Activated CD8-positive, alpha-beta memory T cell treated with anti-CD3 and anti-CD28 coated beads for 36 hours (primary cell): ENCODE results near the gene AGPS. TPM values are rescaled to one million over a fixed set of nuclear protein-coding genes. Genes with fewer than 3 reads are reported as not detected.

Experiments used
- CTCF ChIA-PET: fragments of 350-600 bp; sonication (Branson Sonifier 250); formaldehyde crosslinking; loops from one replicate; lab custom pipeline; 2021; ENCODE audit warnings: antibody characterized with exemption; lab: Charles Lee
- POLR2A ChIA-PET: fragments of 350-600 bp; sonication (Branson Sonifier 250); formaldehyde crosslinking; loops from one replicate; lab custom pipeline; 2021; ENCODE audit warnings: antibody characterized with exemption; lab: Charles Lee
- total RNA-seq, 2 experiments: library from RNA; stranded (reverse); gene quantifications; one replicate each; pipeline ENCODE4 v1.2.3, GENCODE V29; 2021

AGPS gene
- total RNA-seq, 2 experiments from 2014 or later: 64.8 to 69.7 TPM

DNA sequence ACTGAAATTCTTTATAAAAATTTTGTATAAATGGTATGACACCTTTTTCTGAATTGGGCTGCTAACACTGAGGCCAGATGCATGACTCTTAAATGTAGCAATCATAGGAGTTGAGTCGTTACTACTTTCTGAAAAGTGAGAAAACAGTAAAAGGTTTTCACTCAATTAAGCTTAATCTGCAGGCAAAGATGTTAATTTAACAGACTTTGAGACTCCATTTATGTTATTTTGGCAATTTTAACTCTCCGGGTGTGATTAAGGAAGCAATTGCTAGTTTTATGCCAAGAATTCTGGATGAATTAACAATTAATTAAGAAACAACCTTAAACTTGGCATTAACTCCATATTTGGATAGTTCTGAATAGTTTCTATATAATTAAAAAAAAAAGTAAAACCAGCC lies 104.3 kb downstream of the AGPS start:
- ChIA-PET CTCF (no interaction called here), POLR2A (no interaction called here)

DNA sequence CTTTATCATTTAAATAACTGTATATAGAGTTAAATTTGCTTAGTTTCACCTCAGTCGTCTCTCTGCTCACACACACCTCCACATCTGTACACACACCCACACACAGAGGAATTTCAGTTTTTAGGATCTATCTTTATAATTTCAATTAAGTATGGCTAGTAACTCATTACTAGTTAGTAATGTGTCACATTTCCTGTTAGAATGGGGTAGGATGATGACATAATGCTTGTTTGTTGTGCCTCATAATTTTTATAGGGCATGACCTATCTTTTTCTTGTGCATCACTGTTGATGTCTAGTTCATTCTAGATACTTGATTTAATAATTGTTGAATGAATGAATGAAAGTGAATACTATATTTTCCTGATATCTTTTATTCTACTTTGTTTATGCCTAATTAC lies 108.6 kb downstream of the AGPS start:
- CTCF ChIA-PET: no interaction called here

DNA sequence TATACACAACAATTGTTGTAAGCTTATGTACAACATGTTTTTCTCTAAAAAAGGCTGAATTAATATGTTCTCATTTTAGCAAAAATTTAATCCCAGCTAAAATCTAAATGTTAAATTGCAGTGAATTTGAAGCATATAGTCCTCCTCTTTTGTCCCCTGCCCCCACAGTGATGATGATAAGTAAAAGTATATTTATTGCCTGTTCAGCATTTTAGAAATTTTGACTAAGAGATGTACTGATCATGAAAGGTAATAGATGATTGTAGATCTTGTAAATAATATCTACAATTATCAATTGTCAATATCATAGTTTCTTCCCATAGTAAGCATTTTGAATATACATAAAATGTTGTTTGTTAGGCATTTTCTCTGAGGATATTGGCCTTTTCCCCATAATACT lies 113.9 kb downstream of the AGPS start:
- ChIA-PET CTCF (no interaction called here), POLR2A (no interaction called here)

More for the DNA sequence above, 108.6 kb downstream of the AGPS start:
- POLR2A ChIA-PET: no interaction called here

DNA sequence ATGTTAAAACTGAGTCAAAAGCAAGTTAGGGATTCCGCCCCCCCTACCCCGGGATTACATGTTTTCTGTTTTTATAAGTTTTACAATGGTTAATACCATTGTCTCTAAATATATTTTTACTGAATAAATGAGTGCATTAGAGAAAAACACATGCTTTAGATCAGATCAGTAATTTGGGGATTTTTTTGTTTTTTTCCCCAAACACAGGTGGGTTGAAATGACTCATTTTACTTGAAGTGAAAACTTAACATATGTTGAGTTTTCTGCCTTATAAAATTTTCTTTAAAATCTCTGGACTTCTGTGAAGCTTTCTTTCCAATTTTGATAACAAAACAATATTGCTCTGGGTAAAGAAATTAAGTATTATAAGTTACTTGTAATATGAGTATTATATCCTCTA lies 114.4 kb downstream of the AGPS start:
- ChIA-PET POLR2A (no interaction called here), CTCF (no interaction called here)

DNA sequence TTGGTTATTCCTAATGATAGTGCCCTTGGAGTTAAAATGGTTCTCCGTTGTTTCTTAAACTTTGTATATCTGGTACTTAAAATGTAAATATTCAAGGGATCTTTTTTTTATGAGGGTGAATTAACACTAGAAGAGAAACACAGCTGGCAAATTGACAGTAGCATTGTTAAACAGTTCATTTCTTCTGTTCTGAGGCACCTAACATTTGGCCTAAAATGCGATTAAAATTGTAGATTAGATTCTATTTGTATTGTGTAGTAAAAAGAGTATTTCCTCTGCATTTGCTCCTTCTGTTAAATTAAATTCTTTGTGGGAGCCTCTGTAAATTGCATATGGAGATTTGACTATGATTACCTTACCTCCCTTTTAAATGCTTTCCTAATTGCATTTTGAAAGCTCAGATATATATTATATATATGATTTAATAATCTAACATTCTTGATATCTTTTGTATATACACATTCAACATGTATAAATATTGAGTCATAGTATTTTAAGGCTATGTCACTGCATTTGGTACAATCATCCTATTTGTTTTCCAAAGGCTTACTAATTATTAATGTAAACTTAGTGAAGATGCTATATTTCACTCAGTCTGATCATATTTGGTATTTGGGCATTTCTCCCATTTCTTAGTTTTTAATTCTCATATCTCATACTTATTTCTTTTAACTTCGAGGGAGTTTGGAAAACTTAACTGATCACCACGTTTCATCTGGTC lies 124.4 kb downstream of the AGPS start:
- ChIA-PET CTCF (no interaction called here), POLR2A (no interaction called here)

DNA sequence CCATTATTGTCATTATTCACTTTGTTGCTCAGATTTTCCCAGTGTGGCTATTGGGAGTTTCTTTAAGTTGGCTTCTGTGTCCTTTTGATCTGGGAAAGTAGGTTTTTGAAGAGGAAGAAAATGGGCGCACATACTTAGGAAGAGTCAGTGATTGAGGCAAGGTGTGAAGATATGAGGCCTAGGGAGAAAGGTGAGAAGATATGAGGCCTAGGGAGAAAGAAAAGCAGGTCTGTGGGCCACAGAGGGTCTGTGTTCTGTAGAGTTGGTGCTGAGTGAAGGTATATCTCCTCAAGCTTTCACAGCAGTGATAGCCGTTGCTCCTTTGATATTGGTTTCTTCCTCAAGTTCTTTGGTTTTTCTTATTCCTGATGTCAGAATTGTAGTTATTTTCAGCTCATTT lies 126.2 kb downstream of the AGPS start:
- POLR2A ChIA-PET: interaction anchor here (0.6 kb wide), 1 partner anchor 23 kb away, joined by 4 read pairs; no protein-coding TSS in a partner anchor
- CTCF ChIA-PET: no interaction called here

DNA sequence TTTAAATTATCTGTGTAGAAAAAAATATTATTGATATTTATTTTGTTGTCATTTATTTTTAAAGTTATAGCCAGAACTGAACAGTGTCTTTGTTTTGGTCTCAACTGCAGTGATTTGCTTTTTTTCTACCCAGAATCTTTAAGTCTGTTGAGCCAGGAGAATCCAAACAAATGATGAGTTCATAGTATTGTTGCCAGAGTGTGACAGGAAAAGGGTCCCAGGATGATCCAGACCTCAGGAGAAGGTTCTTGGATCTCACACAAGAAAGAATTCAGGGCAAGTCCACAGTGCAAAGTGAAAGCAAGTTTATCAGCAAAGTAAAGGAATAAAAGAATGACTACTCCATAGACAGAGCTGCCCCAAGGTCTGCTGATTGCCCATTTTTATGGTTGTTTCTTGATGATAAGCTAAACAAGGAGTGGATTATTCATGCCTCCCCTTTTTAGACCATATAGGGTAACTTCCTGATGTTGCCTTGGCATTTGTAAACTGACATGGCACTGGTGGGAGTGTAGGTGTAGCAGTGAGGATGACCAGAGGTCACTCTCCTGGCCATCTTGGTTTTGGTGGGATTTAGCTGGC lies 127.1 kb downstream of the AGPS start:
- CTCF ChIA-PET: no interaction called here
- POLR2A ChIA-PET: no interaction called here

DNA sequence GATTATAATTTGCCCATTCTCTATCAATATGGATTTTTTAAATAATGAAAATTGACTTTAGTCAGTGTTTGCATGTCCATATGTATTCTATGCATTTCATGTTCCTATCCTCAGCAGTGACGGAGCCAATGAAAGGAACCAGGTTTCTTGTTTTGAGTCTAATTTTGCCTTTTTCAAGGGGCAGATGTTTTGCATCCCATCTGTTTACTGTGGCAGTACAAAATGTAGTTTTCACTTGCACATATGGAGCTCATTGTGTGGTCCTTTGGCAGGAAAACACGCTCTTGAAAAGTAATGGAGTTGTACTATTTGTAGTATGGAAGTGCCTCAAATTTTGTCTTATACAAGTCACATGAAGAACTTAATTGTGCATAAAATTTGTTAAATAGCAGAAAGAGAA lies 127.8 kb downstream of the AGPS start:
- CTCF ChIA-PET: no interaction called here

DNA sequence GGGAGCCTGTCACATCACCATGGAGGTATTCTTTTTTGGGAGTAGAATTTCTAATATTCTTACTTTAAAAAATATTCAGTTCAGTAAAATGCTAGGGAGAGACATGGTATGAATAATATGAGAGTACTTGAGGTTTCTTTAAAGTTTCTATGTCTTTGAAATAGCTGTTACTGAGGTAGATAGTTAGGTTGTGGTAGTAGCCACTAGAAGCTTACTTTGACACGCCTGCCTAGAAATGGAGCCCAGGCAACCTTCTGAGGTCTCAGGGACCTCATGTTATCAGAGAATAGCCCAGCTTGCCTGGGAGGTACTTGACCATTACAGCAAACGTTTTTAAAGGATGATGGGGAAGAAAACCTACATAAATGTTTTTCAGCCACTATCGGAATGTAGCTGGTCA lies 131.2 kb downstream of the AGPS start:
- POLR2A ChIA-PET: no interaction called here
- CTCF ChIA-PET: no interaction called here

More for the DNA sequence above, 127.8 kb downstream of the AGPS start:
- POLR2A ChIA-PET: no interaction called here

DNA sequence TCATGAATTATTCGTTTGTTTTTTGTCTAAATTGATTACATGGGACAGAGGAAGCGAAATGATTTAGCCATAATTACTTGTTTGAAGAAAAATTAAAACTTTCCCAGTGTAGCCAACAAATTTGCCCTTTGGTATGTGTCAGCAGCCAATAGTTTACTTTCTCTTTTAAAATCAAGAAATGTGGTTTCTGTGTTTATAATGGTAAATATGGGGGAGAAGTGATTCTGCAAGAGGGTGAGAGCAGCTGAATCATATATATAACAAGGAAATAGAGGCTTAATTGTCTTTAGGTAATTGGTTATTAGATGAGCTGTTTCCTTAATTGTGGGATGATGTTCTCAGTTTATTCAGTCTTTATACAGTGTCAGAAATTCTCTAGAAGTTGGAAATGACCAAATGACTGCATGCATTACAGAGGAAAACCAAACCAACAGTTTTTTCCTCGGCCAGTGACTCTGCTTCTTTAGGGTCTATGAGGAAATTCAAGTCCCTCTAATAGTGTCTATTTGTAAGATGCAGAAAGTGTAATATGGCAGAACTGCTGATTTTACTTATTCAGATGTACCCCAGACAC lies 132.9 kb downstream of the AGPS start:
- ChIA-PET POLR2A (interaction anchor here (0.7 kb wide), 1 partner anchor 44 kb away, joined by 6 read pairs; no protein-coding TSS in a partner anchor), CTCF (interaction anchor here (0.6 kb wide), 1 partner anchor 9 kb away, joined by 3 read pairs; no protein-coding TSS in a partner anchor)

DNA sequence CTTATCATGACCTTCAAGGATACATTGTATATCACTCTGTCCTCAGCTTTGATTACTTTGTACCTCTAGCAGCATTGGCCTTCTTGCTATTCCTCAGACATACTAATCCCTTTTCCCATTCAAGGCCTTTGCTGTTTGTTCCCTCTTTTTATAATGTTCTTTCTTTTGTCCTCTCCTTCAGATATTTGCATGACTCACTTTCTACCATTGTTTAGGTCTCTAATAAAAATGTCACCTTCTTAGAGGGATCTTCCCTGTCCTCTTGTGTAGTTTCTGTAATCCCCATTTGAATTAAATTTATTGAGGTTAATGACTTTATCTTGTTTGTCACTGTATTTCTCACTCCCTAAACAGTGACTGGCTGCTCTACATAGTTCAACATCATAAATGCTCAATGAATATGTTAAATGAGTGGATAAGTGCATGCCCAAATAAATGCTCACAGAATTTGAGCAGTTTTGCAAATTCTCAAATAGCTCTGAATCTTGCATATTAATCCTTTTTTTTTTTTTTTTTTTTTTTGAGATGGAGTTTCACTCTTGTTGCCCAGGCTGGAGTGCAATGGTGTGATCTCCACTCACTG lies 135.9 kb downstream of the AGPS start:
- ChIA-PET POLR2A (no interaction called here), CTCF (interaction anchor here (0.6 kb wide), 1 partner anchor 14 kb away, joined by 6 read pairs; no protein-coding TSS in a partner anchor)

DNA sequence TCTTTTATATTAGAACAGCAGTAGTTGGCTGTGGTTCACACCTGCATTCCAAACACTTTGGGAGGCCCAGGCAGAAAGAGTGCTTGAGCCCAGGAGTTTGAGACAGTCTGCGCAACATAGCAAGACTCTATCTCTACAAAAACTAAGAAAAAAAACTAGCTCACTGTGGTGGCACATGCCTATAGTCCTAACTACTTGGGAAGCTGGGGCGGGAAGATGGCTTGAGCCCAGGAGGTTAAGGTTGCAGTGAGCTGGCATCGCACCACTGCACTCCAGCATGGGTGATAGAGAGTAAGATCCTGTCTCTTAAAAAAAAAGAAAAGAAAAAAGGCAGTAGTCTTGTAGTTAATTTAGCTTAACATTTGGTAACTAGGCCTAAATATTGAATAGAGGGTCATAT lies 136.6 kb downstream of the AGPS start:
- CTCF ChIA-PET: no interaction called here
- POLR2A ChIA-PET: no interaction called here

DNA sequence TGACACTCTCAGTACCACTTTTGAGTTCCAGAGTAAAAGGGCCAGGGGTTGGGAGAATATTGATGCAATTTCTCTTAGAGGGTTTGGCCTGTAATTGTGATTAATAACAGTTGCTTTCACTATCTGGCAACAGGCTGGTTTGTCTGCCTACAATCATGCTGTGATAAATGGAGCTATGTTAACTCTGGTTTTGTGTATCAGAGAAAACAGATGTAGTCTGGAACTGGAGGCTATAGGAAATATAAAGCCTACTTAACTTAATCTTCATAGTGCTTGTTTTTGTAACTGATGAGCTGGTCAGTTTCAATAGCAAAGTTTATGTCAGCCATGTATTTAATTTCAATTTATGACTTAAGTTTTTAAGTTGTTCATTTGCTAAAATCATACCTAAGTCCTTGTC lies 138.0 kb downstream of the AGPS start:
- POLR2A ChIA-PET: no interaction called here
- CTCF ChIA-PET: no interaction called here

DNA sequence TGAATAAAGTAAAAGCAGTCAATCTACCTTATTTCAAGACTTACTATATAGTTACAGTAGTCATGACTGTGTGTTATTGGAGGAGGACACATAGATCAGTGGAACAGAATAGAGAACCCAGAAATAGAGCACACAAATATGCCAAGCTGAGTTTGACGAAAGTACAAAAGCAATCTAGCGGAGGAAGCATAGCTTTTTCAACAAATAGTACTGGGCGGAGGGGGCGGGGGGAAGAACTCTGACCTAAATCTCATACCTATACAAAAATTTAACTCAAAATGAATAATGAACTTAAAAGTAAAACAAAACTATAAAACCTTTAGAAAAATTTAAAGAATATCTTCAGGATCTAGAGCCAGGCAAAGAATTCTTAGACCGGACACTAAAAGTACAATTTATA lies 139.1 kb downstream of the AGPS start:
- ChIA-PET POLR2A (no interaction called here), CTCF (no interaction called here)

DNA sequence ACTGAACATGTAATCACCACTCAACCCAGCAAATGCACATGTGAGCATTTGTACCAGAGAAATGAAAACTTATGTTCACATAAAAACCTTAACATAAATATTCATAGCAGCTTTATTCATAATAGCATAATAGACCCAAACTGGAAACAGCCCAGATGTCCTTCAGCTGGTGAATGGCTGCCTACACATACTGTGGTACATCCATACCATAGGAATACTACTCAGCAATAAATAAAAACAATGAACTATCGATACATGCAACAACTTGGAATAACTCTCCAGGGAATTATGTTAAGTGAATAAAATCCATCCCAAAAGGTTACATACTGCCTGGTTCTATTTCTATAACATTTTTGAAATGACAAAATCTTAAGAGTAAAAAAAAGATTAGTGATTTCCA lies 140.0 kb downstream of the AGPS start:
- CTCF ChIA-PET: no interaction called here
- POLR2A ChIA-PET: no interaction called here

DNA sequence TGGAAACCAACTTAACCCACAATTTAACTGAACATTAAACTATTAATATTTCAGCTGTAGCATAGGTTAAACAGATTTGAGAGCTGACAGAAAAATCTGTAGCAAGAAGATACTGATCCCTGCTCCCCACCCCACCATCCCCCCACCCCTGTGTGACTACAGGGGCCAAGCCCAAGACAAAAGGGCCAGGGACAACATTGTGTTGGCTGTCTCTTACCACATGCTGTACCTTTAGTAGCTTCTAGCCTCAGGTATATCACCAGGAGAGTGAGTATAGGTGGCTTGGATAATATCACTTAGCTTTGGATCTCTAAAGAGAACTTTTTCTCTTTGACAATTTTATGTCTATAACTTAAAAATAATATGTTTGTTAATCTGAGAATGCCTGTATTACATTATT lies 140.7 kb downstream of the AGPS start:
- ChIA-PET POLR2A (no interaction called here), CTCF (no interaction called here)

DNA sequence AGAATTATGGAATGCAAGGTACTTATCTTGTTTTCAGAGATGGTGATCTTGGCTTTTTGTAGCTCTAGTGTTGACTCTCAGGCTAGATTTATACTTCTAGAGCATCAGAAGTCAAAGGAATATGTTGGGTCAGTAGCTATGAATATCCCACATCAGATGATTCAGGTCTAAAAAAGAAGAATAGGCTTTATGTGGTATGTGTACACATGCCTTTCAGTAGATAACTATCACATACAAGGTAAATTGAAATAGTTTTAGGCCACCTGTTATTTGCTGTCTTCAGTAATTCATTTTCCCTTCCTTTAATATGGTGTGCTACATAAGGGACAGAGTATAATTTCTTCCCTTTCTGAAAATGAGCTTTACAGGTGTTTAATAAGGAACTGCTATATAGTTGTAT lies 142.4 kb downstream of the AGPS start:
- POLR2A ChIA-PET: no interaction called here

DNA sequence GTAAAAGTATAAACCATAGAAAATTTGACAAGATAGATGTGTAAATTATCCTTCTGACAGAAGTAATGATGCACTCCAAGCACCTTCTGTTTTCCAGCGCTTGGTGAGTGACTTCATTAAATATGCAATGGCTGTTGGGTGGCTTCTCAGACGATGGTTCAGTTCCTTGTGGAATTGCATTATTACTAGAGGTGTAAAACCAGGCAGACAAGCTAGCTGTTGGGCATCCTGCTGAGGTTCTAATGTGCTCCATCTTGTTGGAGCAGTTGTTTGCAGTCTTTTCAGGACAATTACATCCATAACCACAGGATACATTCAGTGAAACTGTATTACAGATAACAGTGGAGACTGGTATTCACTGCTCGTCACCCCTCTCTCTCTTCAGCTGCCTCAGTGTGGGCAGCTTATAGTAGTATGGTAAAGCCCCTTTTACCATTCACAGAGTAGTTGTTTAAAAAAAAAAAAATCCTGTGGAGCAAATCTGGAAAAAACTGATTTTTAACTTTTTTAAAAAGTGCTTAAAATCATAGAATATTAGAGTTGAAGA lies 143.5 kb downstream of the AGPS start:
- CTCF ChIA-PET: no interaction called here
- POLR2A ChIA-PET: no interaction called here

More for the DNA sequence above, 142.4 kb downstream of the AGPS start:
- CTCF ChIA-PET: interaction anchor here (0.6 kb wide), 1 partner anchor 9 kb away, joined by 3 read pairs; no protein-coding TSS in a partner anchor

DNA sequence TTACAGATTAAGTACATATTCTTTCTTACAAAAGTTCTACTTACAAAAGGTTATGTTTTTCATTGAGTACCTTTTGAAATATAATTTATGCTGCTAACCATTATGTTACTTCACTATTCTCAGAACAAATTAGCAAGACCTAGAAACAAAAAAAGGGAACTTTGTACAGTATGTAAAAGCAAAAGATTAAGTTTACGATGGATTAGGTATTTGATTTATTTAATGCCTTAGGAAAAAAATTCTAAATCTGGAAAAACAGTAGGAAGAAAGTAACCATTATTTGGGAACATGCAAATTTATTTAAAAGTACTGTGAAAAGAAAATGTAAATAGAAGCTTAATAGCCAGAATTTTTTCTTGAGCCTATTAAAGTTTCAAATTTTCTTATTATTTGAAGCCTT lies 144.6 kb downstream of the AGPS start:
- ChIA-PET POLR2A (no interaction called here), CTCF (no interaction called here)

DNA sequence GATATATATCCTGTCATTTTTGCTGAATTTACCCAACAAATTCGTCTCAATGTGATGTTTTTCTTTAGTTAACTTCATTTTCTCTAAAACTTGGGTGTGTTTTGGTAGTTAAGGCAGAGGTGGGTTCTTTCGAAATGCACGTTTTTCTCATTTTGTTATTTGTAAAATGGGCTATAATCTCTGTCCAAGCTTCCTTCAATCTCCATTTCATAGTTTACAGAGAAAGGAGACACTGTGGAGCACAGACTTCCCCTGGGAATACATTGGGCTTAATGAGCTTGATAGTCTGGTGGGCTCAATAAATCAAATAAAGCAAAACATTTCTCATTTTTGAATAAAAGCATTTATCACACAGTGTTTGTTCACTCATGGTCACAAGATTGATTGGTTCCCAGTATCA lies 145.1 kb downstream of the AGPS start:
- ChIA-PET POLR2A (no interaction called here), CTCF (no interaction called here)
